Non-pigmented ciliary epithelial cell (primary cell): ENCODE data around the gene MS4A15.
"Not testable (repeated sequence)": the region's sequence is repeated elsewhere in the genome, so short reads cannot be mapped to it uniquely, and the experiment has no call there.

Experiments
- DNase-seq: peaks from one replicate; pipeline ENCODE4 v3.0.0-alpha.2; 2010; ENCODE audit warnings: low read depth

The MS4A15 gene

GRCh38 chr11:60754887-60755286 lies 1.8 kb upstream of the MS4A15 start:
- no peak for DNase-seq

- no peak for DNase-seq
Measured at GRCh38 chr11:60757231-60757800, 649 bp downstream of the MS4A15 start.

GRCh38 chr11:60758671-60759070 lies 2.0 kb downstream of the MS4A15 start:
- DNase-seq: not testable (repeated sequence)

GRCh38 chr11:60759438-60760225 lies 3.0 kb downstream of the MS4A15 start:
- DNase-seq: not testable (repeated sequence)

GRCh38 chr11:60761436-60762190 lies 4.9 kb downstream of the MS4A15 start:
- DNase-seq: no peak

GRCh38 chr11:60762851-60763691 lies 6.4 kb downstream of the MS4A15 start:
- DNase-seq: no peak

- no peak for DNase-seq
Measured at GRCh38 chr11:60763692-60764369, 7.2 kb downstream of the MS4A15 start.

- no peak for DNase-seq
Measured at GRCh38 chr11:60764879-60765278, 8.2 kb downstream of the MS4A15 start.

- DNase-seq: no peak
Measured at GRCh38 chr11:60765355-60765754, 8.7 kb downstream of the MS4A15 start.

- no peak for DNase-seq
Measured at GRCh38 chr11:60766547-60766946, 9.9 kb downstream of the MS4A15 start.

GRCh38 chr11:60767388-60767811 lies 10.7 kb downstream of the MS4A15 start:
- DNase-seq: no peak

GRCh38 chr11:60768202-60768601 lies 11.5 kb downstream of the MS4A15 start:
- DNase-seq: no peak

- DNase-seq: no peak
Measured at GRCh38 chr11:60769273-60769672, 12.6 kb downstream of the MS4A15 start.

- no peak for DNase-seq
Measured at GRCh38 chr11:60769811-60770210, 13.1 kb downstream of the MS4A15 start.

GRCh38 chr11:60771146-60771545 lies 14.5 kb downstream of the MS4A15 start:
- no peak for DNase-seq

- no peak for DNase-seq
Measured at GRCh38 chr11:60771879-60772525, 15.3 kb downstream of the MS4A15 start.

GRCh38 chr11:60772666-60773065 lies 16.0 kb downstream of the MS4A15 start:
- DNase-seq: no peak

- DNase-seq: no peak
Measured at GRCh38 chr11:60774726-60775125, 18.1 kb downstream of the MS4A15 start.

- peak; percentile 63 for DNase-seq
Measured at GRCh38 chr11:60775420-60775961, 18.8 kb downstream of the MS4A15 start.

- DNase-seq: no peak
Measured at GRCh38 chr11:60776167-60776566, 19.5 kb downstream of the MS4A15 start.

GRCh38 chr11:60777106-60777505 lies 20.4 kb downstream of the MS4A15 start:
- no peak for DNase-seq
